HepG2 (cell line): Measurements from ENCODE around the gene SERINC5.

Experiments
- ATRX ChIP-seq: sonication (generic); formaldehyde crosslinking; IDR thresholded peaks from 2 replicates; pipeline ENCODE4 v1.4.0; 2020; ENCODE audit warnings: missing genetic modification reagents, borderline replicate concordance
- FOXP1 ChIP-seq, 2 experiments: fragments of 450-650 bp in 1 of 2; IDR thresholded peaks; 2 replicates each; pipeline ENCODE4 v1.6.1; 2017 to 2018; ENCODE audit warnings: antibody characterized with exemption in 1 of 2
- POLR2A ChIP-seq, 2 experiments: IDR thresholded peaks; 2 replicates each; pipeline ENCODE4 v1.6.1; 2011; ENCODE audit warnings: low read depth in 2 of 2, low read length in 2 of 2, mild to moderate bottlenecking in 1 of 2, moderate library complexity in 1 of 2; ENCODE audit not compliant: insufficient read depth in 1 of 2
- RAD51 ChIP-seq: fragments of 450-650 bp; IDR thresholded peaks from 2 replicates; pipeline ENCODE4 v1.6.1; 2016; ENCODE audit warnings: borderline replicate concordance
- RBAK ChIP-seq: sonication (generic); formaldehyde crosslinking; IDR thresholded peaks from 2 replicates; pipeline ENCODE4 v1.5.1; 2020; ENCODE audit warnings: mild to moderate bottlenecking, missing genetic modification reagents
- RFX1 ChIP-seq: fragments of 450-650 bp; IDR thresholded peaks from 2 replicates; pipeline ENCODE4 v1.6.1; 2017
- TSC22D2 ChIP-seq: sonication (generic); formaldehyde crosslinking; IDR thresholded peaks from 2 replicates; pipeline ENCODE4 v1.5.1; 2020; ENCODE audit warnings: missing genetic modification reagents, mild to moderate bottlenecking, borderline replicate concordance
- ZNF207 ChIP-seq: fragments of 450-650 bp; IDR thresholded peaks from 2 replicates; pipeline ENCODE4 v1.6.1; 2016; ENCODE audit warnings: antibody characterized with exemption, borderline replicate concordance
- TF ChIP-seq, protein P1 (sequence below): sonication (generic); formaldehyde crosslinking; IDR thresholded peaks from 2 replicates; pipeline ENCODE4 v1.5.0; 2020; ENCODE audit warnings: mild to moderate bottlenecking, missing genetic modification reagents, moderate library complexity

- TF ChIP-seq POLR2A (IDR thresholded peaks at IDR 0.05; ENCODE audit: insufficient read depth in 1 of 2, low read depth in 2 of 2, low read length in 2 of 2) (no peak), ATRX (CRISPR knock-in tag) (no peak), RAD51 (no peak), ZNF207 (no peak), RBAK (CRISPR knock-in tag) (no peak), FOXP1 (IDR thresholded peaks at IDR 0.05) (no peak), FOXP1 (CRISPR knock-in tag; IDR thresholded peaks at IDR 0.05) (no peak), TSC22D2 (no peak), RFX1 (no peak)
- TF ChIP-seq, protein P1, sequence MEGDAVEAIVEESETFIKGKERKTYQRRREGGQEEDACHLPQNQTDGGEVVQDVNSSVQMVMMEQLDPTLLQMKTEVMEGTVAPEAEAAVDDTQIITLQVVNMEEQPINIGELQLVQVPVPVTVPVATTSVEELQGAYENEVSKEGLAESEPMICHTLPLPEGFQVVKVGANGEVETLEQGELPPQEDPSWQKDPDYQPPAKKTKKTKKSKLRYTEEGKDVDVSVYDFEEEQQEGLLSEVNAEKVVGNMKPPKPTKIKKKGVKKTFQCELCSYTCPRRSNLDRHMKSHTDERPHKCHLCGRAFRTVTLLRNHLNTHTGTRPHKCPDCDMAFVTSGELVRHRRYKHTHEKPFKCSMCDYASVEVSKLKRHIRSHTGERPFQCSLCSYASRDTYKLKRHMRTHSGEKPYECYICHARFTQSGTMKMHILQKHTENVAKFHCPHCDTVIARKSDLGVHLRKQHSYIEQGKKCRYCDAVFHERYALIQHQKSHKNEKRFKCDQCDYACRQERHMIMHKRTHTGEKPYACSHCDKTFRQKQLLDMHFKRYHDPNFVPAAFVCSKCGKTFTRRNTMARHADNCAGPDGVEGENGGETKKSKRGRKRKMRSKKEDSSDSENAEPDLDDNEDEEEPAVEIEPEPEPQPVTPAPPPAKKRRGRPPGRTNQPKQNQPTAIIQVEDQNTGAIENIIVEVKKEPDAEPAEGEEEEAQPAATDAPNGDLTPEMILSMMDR (CRISPR knock-in tag) = no peak
These were observed 24.2 kb downstream of the SERINC5 start for GRCh38 chr5:80231693-80232092.
